CD14-positive monocyte (primary cell): ENCODE measurements around the gene RREB1. TPM values are rescaled to one million over a fixed set of nuclear protein-coding genes. Genes with fewer than 3 reads are reported as not detected.
A peak's percentile ranks its signal among the peaks of the same experiment; 100 is the strongest.

ENCODE experiments used
- DNase-seq, 3 donors: peaks; one replicate each; pipeline ENCODE4 v3.0.0-alpha.2; 2011 to 2022
- H2AFZ ChIP-seq: 2 replicates; pipeline ENCODE4 v1.6.0; 2012; ENCODE audit warnings: mild to moderate bottlenecking, low read depth, low read length, inconsistent platforms; ENCODE audit not compliant: insufficient read depth, poor library complexity, severe bottlenecking
- H3K27ac ChIP-seq, 2 donors: 1 replicate in 1 of 2; 2 replicates in 1 of 2; pipeline ENCODE4 v1.5.1; 2012 to 2013; ENCODE audit warnings: low read length in 2 of 2, control low read depth in 1 of 2, inconsistent platforms in 1 of 2, low read depth in 1 of 2, mild to moderate bottlenecking in 1 of 2
- H3K27me3 ChIP-seq, 2 donors: one replicate each; pipeline versions ENCODE4 v1.6.0 to v1.6.1; 2011 to 2013; ENCODE audit warnings: low read length in 2 of 2; ENCODE audit not compliant: control insufficient read depth in 2 of 2, insufficient read depth in 2 of 2
- H3K36me3 ChIP-seq, 2 donors: replicated peaks in 1 of 2; 1 replicate in 1 of 2; 2 replicates in 1 of 2; pipeline versions ENCODE4 v1.5.1 to v1.6.1; 2012 to 2013; ENCODE audit warnings: low read length in 2 of 2, control low read depth in 1 of 2, inconsistent platforms in 1 of 2, mild to moderate bottlenecking in 1 of 2; ENCODE audit not compliant: insufficient read depth in 2 of 2, control insufficient read depth in 1 of 2
- H3K4me1 ChIP-seq, 2 donors: 1 replicate in 1 of 2; 2 replicates in 1 of 2; pipeline versions ENCODE4 v1.5.1 to v1.6.1; 2012 to 2013; ENCODE audit warnings: low read length in 2 of 2, control low read depth in 1 of 2, inconsistent platforms in 1 of 2, mild to moderate bottlenecking in 1 of 2, moderate library complexity in 1 of 2; ENCODE audit not compliant: insufficient read depth in 2 of 2, control insufficient read depth in 1 of 2
- H3K4me2 ChIP-seq: replicated peaks from 2 replicates; pipeline ENCODE3; 2012; ENCODE audit warnings: low read length, moderate library complexity, mild to moderate bottlenecking; ENCODE audit not compliant: poor library complexity, severe bottlenecking; ENCODE audit errors: extremely low read depth
- H3K4me3 ChIP-seq, 3 experiments: fragments of 200-600 bp in 1 of 3; sonication (generic) in 1 of 3; replicated peaks in 1 of 3; 1 replicate in 2 of 3; 2 replicates in 1 of 3; pipeline ENCODE4 v1.5.1; 2011 to 2013; ENCODE audit warnings: low read length in 3 of 3, mild to moderate bottlenecking in 3 of 3, control low read depth in 2 of 3, low read depth in 2 of 3, inconsistent platforms in 1 of 3, moderate library complexity in 1 of 3
- H3K79me2 ChIP-seq: 2 replicates; pipeline ENCODE4 v1.6.0; 2012; ENCODE audit warnings: mild to moderate bottlenecking, control low read depth, inconsistent platforms, low read length, moderate library complexity; ENCODE audit not compliant: insufficient read depth
- H3K9ac ChIP-seq: 2 replicates; pipeline ENCODE4 v1.6.0; 2017; ENCODE audit warnings: low read length, mild to moderate bottlenecking; ENCODE audit not compliant: insufficient read depth, poor library complexity, severe bottlenecking
- H3K9me3 ChIP-seq, 2 donors: replicated peaks in 1 of 2; 1 replicate in 1 of 2; 2 replicates in 1 of 2; pipeline versions ENCODE4 v1.5.1 to v1.6.1; 2012 to 2013; ENCODE audit warnings: low read length in 2 of 2, control low read depth in 1 of 2; ENCODE audit not compliant: control insufficient read depth in 1 of 2, insufficient read depth in 1 of 2
- H4K20me1 ChIP-seq: 2 replicates; pipeline ENCODE4 v1.6.0; 2012; ENCODE audit warnings: mild to moderate bottlenecking, low read length, control low read depth, moderate library complexity; ENCODE audit not compliant: insufficient read depth
- H3K27ac Mint-ChIP-seq, 7 donors: one replicate each; pipeline ENCODE4 v1.8.0; 2020; ENCODE audit warnings: mild to moderate bottlenecking in 7 of 7, mixed read lengths in 7 of 7, moderate library complexity in 6 of 7, inconsistent platforms in 2 of 7
- H3K27me3 Mint-ChIP-seq, 3 donors: one replicate each; pipeline ENCODE4 v1.8.0; 2021 to 2022; ENCODE audit warnings: low read depth in 3 of 3, mild to moderate bottlenecking in 3 of 3, mixed read lengths in 3 of 3, moderate library complexity in 3 of 3, inconsistent platforms in 1 of 3
- H3K36me3 Mint-ChIP-seq, 2 donors: one replicate each; pipeline ENCODE4 v1.8.0; 2020; ENCODE audit warnings: mixed read lengths in 2 of 2, inconsistent platforms in 1 of 2, mild to moderate bottlenecking in 1 of 2
- H3K4me1 Mint-ChIP-seq: one replicate; pipeline ENCODE4 v1.8.0; 2020; ENCODE audit warnings: mild to moderate bottlenecking, mixed read lengths
- H3K4me3 Mint-ChIP-seq, 2 donors: one replicate each; pipeline ENCODE4 v1.8.0; 2020; ENCODE audit warnings: mild to moderate bottlenecking in 2 of 2, mixed read lengths in 2 of 2, moderate library complexity in 1 of 2
- H3K9me3 Mint-ChIP-seq, 7 donors: one replicate each; pipeline ENCODE4 v1.8.0; 2020 to 2022; ENCODE audit warnings: mixed read lengths in 7 of 7, mild to moderate bottlenecking in 6 of 7, moderate library complexity in 6 of 7, inconsistent platforms in 2 of 7
- CTCF ChIP-seq: fragments of 200-600 bp; IDR thresholded peaks from one replicate; pipeline ENCODE4 v1.8.0; 2022; ENCODE audit warnings: antibody characterized with exemption, mild to moderate bottlenecking
- WGBS: methylation state at CpG from one replicate; pipeline ENCODE4 v1.1.5; 2013; ENCODE audit warnings: missing lambda C conversion rate; ENCODE audit not compliant: insufficient coverage; 5-methylcytosine and 5-hydroxymethylcytosine counted together
- intact Hi-C, 2 donors: fragments of 100-400 bp; cut with micrococcal nuclease; formaldehyde crosslinking; loops; one replicate each; pipeline versions ENCODE4 v1.15.0 to v1.15.1; 2023
- polyA plus RNA-seq, 3 donors: library from polyadenylated mRNA; depleted of rRNA in 1 of 3; unstranded in 2 of 3; stranded (reverse) in 1 of 3; fragments of 300-500 nt in 2 of 3; fragments of >200 nt in 1 of 3; fragmentation: Illumina TruSeq in 2 of 3; gene quantifications; 1 replicate in 2 of 3; 2 replicates in 1 of 3; pipeline ENCODE4 v1.2.3, GENCODE V29; 2012 to 2021

RREB1 gene
- polyA plus RNA-seq, 3 donors = 2.1 to 15.3 (median 5.6) TPM

DNA sequence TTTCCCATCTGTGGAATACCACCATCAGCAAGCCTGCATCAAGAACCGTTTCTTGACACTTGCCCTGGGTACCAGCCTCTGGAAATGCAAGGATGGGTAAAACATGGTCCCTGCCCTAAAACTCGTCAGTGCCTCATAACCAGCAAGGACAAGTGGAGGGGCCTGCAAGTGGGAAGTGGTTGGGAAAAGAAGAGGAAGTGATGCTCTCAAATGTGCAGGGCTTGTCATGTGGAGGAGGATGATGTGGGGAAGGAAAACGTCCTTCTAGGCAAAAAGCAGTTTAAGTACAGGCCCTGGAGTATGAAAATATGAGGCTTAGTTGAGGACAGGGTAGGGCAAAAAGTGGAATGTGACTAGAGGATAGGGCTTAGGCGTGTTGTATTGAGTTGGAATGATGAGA, 19.0 kb downstream of the RREB1 start:
- 23% methylated on average over 3 of the region's 4 CpGs for WGBS
- intact Hi-C loops = loop anchor here in 1 of 2 donors (5.0 kb wide), 1 partner anchor 41 kb away; no protein-coding TSS in a partner anchor
- peaks cover 92% of the 10 kb centered on the region for H4K20me1 ChIP-seq
- H3K4me3 ChIP-seq = no peak overlapping the region
- H3K79me2 ChIP-seq = peaks cover 100% of the 10 kb centered on the region
- no peaks in the 10 kb centered on the region for H3K9me3 Mint-ChIP-seq
- H3K36me3 Mint-ChIP-seq = peaks cover 47 to 51% of the 10 kb centered on the region in 2 donors
- H3K9ac ChIP-seq = no peak overlapping the region
- peaks cover 0 to 3% (median 0%) of the 10 kb centered on the region in 3 donors for H3K27me3 Mint-ChIP-seq
- H3K27me3 ChIP-seq = no peaks in the 10 kb centered on the region
- H3K4me1 Mint-ChIP-seq = peaks cover 68% of the 10 kb centered on the region
- H3K27ac ChIP-seq = peak overlapping the region; percentile 49 to 94
- no peak for TF ChIP-seq CTCF
- peak overlapping the region; percentile 22 for H3K4me2 ChIP-seq
- H2AFZ ChIP-seq = no peak overlapping the region
- peak; percentile 63 to 83 (median 63) for DNase-seq
- H3K4me3 Mint-ChIP-seq = peak overlapping the region in 1 of 2 donors; percentile 14
- no peaks in the 10 kb centered on the region for H3K9me3 ChIP-seq
- H3K36me3 ChIP-seq = peaks cover 8 to 22% of the 10 kb centered on the region in 2 donors
- H3K27ac Mint-ChIP-seq = peak overlapping the region; percentile 82 to 92 (median 90)
- H3K4me1 ChIP-seq = peaks cover 48 to 57% of the 10 kb centered on the region in 2 donors

- H3K9ac ChIP-seq = no peak overlapping the region
- intact Hi-C loops = loop anchor here in 1 of 2 donors (5.0 kb wide), 1 partner anchor 40 kb away; no protein-coding TSS in a partner anchor
- H3K79me2 ChIP-seq = peaks cover 100% of the 10 kb centered on the region
- H4K20me1 ChIP-seq = peaks cover 92% of the 10 kb centered on the region
- Mint-ChIP-seq H3K4me3 (no peak overlapping the region), H3K27me3 (peaks cover 0 to 3% (median 0%) of the 10 kb centered on the region in 3 donors), H3K9me3 (no peaks in the 10 kb centered on the region), H3K36me3 (peaks cover 45 to 53% of the 10 kb centered on the region in 2 donors), H3K4me1 (peaks cover 69% of the 10 kb centered on the region), H3K27ac (peak overlapping the region; percentile 82 to 92 (median 89))
- H3K9me3 ChIP-seq = no peaks in the 10 kb centered on the region
- H3K36me3 ChIP-seq = peaks cover 4 to 15% of the 10 kb centered on the region in 2 donors
- H3K27ac ChIP-seq = peak overlapping the region; percentile 6 to 94
- H2AFZ ChIP-seq = no peak overlapping the region
- peaks cover 49 to 59% of the 10 kb centered on the region in 2 donors for H3K4me1 ChIP-seq
- no peaks in the 10 kb centered on the region for H3K27me3 ChIP-seq
- WGBS = 86% methylated on average over 3 of the region's 5 CpGs
- no peak for TF ChIP-seq CTCF
- H3K4me3 ChIP-seq = no peak overlapping the region
- DNase-seq = no peak
- H3K4me2 ChIP-seq = no peak overlapping the region
Measured at GRCh38 chr6:7127680-7128079, 19.9 kb downstream of the RREB1 start.
